Measurements from ENCODE around the gene NRCAM. TPM values are rescaled to one million over a fixed set of nuclear protein-coding genes. Genes with fewer than 3 reads are reported as not detected.

Gene NRCAM
- total and polyA plus RNA-seq, 10 of the 15 experiments (the other 5 are each of a cell fraction or from before 2014, with no cell fraction given): 0.30 to 2.0 (median 1.0) TPM

- TF ChIP-seq CUX1 (IDR thresholded peaks at IDR 0.05; ENCODE audit: insufficient replicate concordance, low read depth, low read length): no peak
- TF ChIP-seq SP1 (IDR thresholded peaks at IDR 0.05; ENCODE audit: low read depth, low read length): no peak
- no peak for TF ChIP-seq SMAD1 (IDR thresholded peaks at IDR 0.05; ENCODE audit: low read depth, partially characterized antibody)
- no peak for TF ChIP-seq PRDM15 (CRISPR knock-in tag; IDR thresholded peaks at IDR 0.05)
- TF ChIP-seq SKIL (IDR thresholded peaks at IDR 0.05; ENCODE audit: low read depth, poor library complexity, severe bottlenecking): no peak
- TF ChIP-seq ZNF384 (IDR thresholded peaks at IDR 0.05; ENCODE audit: borderline replicate concordance, low read depth, low read length): no peak
- no peak for TF ChIP-seq NFYA (IDR thresholded peaks at IDR 0.05; ENCODE audit: borderline replicate concordance, low read depth, low read length)
- no peak for TF ChIP-seq BACH1 (IDR thresholded peaks at IDR 0.05; ENCODE audit: borderline replicate concordance)
These were observed 51.5 kb downstream of the NRCAM start (continued) for GRCh38 chr7:108404509-108405420.
